Liver (tissue), 9 donors: ENCODE measurements around the gene CYP4V2. TPM values are rescaled to one million over a fixed set of nuclear protein-coding genes. Genes with fewer than 3 reads are reported as not detected.

Experiments used
- DNase-seq: peaks from one replicate; pipeline ENCODE4 v3.0.0-alpha.2; 2017; ENCODE audit warnings: low spot score
- H3K27ac ChIP-seq, 2 donors: one replicate each; pipeline ENCODE4 v1.7.0; 2013; ENCODE audit warnings: inconsistent platforms in 2 of 2, low read length in 2 of 2, control low read depth in 1 of 2, low read depth in 1 of 2, mild to moderate bottlenecking in 1 of 2
- H3K27me3 ChIP-seq, 4 donors: one replicate each; pipeline versions ENCODE4 v1.6.1 to v1.7.0; 2013; ENCODE audit warnings: low read length in 3 of 4, inconsistent platforms in 1 of 4, mild to moderate bottlenecking in 1 of 4, moderate library complexity in 1 of 4; ENCODE audit not compliant: control insufficient read depth in 4 of 4, insufficient read depth in 4 of 4
- H3K36me3 ChIP-seq, 4 donors: one replicate each; pipeline versions ENCODE4 v1.6.1 to v1.7.0; 2013; ENCODE audit warnings: low read length in 3 of 4, mild to moderate bottlenecking in 3 of 4, low read depth in 1 of 4, moderate library complexity in 1 of 4; ENCODE audit not compliant: control insufficient read depth in 4 of 4, insufficient read depth in 3 of 4
- H3K4me1 ChIP-seq, 4 donors: one replicate each; pipeline versions ENCODE4 v1.6.1 to v1.7.0; 2013; ENCODE audit warnings: low read length in 3 of 4, mild to moderate bottlenecking in 3 of 4, moderate library complexity in 1 of 4; ENCODE audit not compliant: control insufficient read depth in 4 of 4, insufficient read depth in 4 of 4
- H3K4me3 ChIP-seq, 3 donors: one replicate each; pipeline versions ENCODE4 v1.6.1 to v1.7.0; 2013; ENCODE audit warnings: low read length in 3 of 3, control low read depth in 1 of 3, low read depth in 1 of 3, mild to moderate bottlenecking in 1 of 3
- H3K9ac ChIP-seq, 2 donors: one replicate each; pipeline ENCODE4 v1.7.0; 2013; ENCODE audit warnings: low read length in 2 of 2, mild to moderate bottlenecking in 2 of 2, moderate library complexity in 2 of 2, control low read depth in 1 of 2, low read depth in 1 of 2
- H3K9me3 ChIP-seq, 4 donors: one replicate each; pipeline versions ENCODE4 v1.6.1 to v1.7.0; 2013; ENCODE audit warnings: low read length in 3 of 4; ENCODE audit not compliant: control insufficient read depth in 4 of 4
- ATF3 ChIP-seq: IDR thresholded peaks from 2 replicates; pipeline ENCODE4 v1.6.1; 2016; ENCODE audit warnings: antibody characterized with exemption
- CTCF ChIP-seq: fragments of 150-350 bp; IDR thresholded peaks from 2 replicates; pipeline ENCODE4 v1.5.1; 2017; ENCODE audit warnings: improper control_type of control experiment, low read depth, low read length; ENCODE audit not compliant: missing input control
- EGR1 ChIP-seq, 2 donors: IDR thresholded peaks; 2 replicates each; pipeline ENCODE4 v1.6.1; 2016 to 2018; ENCODE audit warnings: antibody characterized with exemption in 2 of 2, low read depth in 2 of 2
- FOXA1 ChIP-seq: IDR thresholded peaks from 2 replicates; pipeline ENCODE4 v1.6.1; 2016; ENCODE audit warnings: antibody characterized with exemption
- FOXA2 ChIP-seq: IDR thresholded peaks from 2 replicates; pipeline ENCODE4 v1.6.1; 2016; ENCODE audit warnings: antibody characterized with exemption
- GABPA ChIP-seq, 2 donors: IDR thresholded peaks in 1 of 2; conservative IDR thresholded peaks in 1 of 2; 2 replicates each; pipeline ENCODE4 v1.6.1; 2016; ENCODE audit warnings: antibody characterized with exemption in 2 of 2, mild to moderate bottlenecking in 1 of 2, moderate library complexity in 1 of 2
- HNF4A ChIP-seq, 2 donors: conservative IDR thresholded peaks; 2 replicates each; pipeline ENCODE4 v1.6.1; 2016; ENCODE audit warnings: antibody characterized with exemption in 2 of 2, mild to moderate bottlenecking in 2 of 2
- HNF4G ChIP-seq: IDR thresholded peaks from 2 replicates; pipeline ENCODE4 v1.6.1; 2016; ENCODE audit warnings: antibody characterized with exemption
- JUND ChIP-seq, 2 donors: IDR thresholded peaks; 2 replicates each; pipeline ENCODE4 v1.6.1; 2016; ENCODE audit warnings: antibody characterized with exemption in 2 of 2
- MAX ChIP-seq: IDR thresholded peaks from 2 replicates; pipeline ENCODE4 v1.6.1; 2016; ENCODE audit warnings: antibody characterized with exemption
- NR2F2 ChIP-seq: IDR thresholded peaks from 2 replicates; pipeline ENCODE4 v1.6.1; 2016; ENCODE audit warnings: antibody characterized with exemption
- RAD21 ChIP-seq, 2 donors: IDR thresholded peaks; 2 replicates each; pipeline ENCODE4 v1.6.1; 2016; ENCODE audit warnings: antibody characterized with exemption in 2 of 2, mild to moderate bottlenecking in 2 of 2
- REST ChIP-seq: IDR thresholded peaks from 2 replicates; pipeline ENCODE4 v1.6.1; 2016; ENCODE audit warnings: antibody characterized with exemption, mild to moderate bottlenecking
- RXRA ChIP-seq, 2 donors: IDR thresholded peaks; 2 replicates each; pipeline ENCODE4 v1.6.1; 2017 to 2018; ENCODE audit warnings: antibody characterized with exemption in 2 of 2, mild to moderate bottlenecking in 1 of 2
- SP1 ChIP-seq: IDR thresholded peaks from 2 replicates; pipeline ENCODE4 v1.6.1; 2018; ENCODE audit warnings: antibody characterized with exemption, mild to moderate bottlenecking
- TAF1 ChIP-seq: conservative IDR thresholded peaks from 2 replicates; pipeline ENCODE4 v1.6.1; 2016; ENCODE audit warnings: antibody characterized with exemption, mild to moderate bottlenecking
- YY1 ChIP-seq: IDR thresholded peaks from 2 replicates; pipeline ENCODE4 v1.6.1; 2016; ENCODE audit warnings: antibody characterized with exemption, mild to moderate bottlenecking
- ZBTB33 ChIP-seq: IDR thresholded peaks from 2 replicates; pipeline ENCODE4 v1.6.1; 2016; ENCODE audit warnings: antibody characterized with exemption
- WGBS: extraction: QIAGEN DNeasy Blood & Tissue Kit; methylation state at CpG from one replicate; pipeline ENCODE4 v1.1.7; 2013; 5-methylcytosine and 5-hydroxymethylcytosine counted together
- polyA plus RNA-seq, 2 donors: library from polyadenylated mRNA; stranded (reverse) in 1 of 2; unstranded in 1 of 2; fragments of 200-250 nt in 1 of 2; fragments of >200 nt in 1 of 2; fragmentation: Nextera tagmentation in 1 of 2; extraction: Ambion mirVana in 1 of 2; gene quantifications; one replicate each; pipeline versions ENCODE4 v1.2.1 to v1.2.3, GENCODE V29; 2013 to 2015
- total RNA-seq, 2 donors: library from RNA; depleted of rRNA; stranded (reverse); fragments of >200 nt; gene quantifications; one replicate each; pipeline ENCODE4 v1.2.3, GENCODE V29; 2014
- donor health status: healthy.
- donor health status: healthy.
- donor health status: healthy.
- donor health status: healthy.
- donor health status: healthy.

The CYP4V2 gene
- total and polyA plus RNA-seq, 4 donors, result 27.9 to 119 (median 35.1) TPM

GRCh38 chr4:186227221-186227620, 35.9 kb downstream of the CYP4V2 start, which contains the start of gene KLKB1:
KLKB1 (plus strand) TSS chr4:186227507; CDS start chr4:186228196, 689 bp downstream.
- WGBS, result 28% methylated on average over 5 of the region's 5 CpGs
- peaks cover 15 to 46% (median 27%) of the 10 kb centered on the region in 4 donors for H3K4me1 ChIP-seq
- no peaks in the 10 kb centered on the region for H3K9me3 ChIP-seq
- peak within 1 kb of the TSS; percentile 83 to 88 for H3K27ac ChIP-seq
- H3K9ac ChIP-seq, result peak within 1 kb of the TSS; percentile 62 to 90
- H3K4me3 ChIP-seq, result peak within 1 kb of the TSS; percentile 33 to 55 (median 50)
- TF ChIP-seq HNF4A (conservative IDR thresholded peaks at IDR 0.05) (peak; percentile 42 to 58), TAF1 (no peak), REST (no peak), EGR1 (IDR thresholded peaks at IDR 0.05; ENCODE audit: low read depth in 2 of 2) (peak in 1 of 2 donors; percentile 19), MAX (peak; percentile 38), ATF3 (peak; percentile 35), JUND (IDR thresholded peaks at IDR 0.05) (peak; percentile 45 to 51), GABPA (IDR thresholded peaks at IDR 0.05 in 1 of 2, conservative IDR thresholded peaks at IDR 0.05 in 1 of 2) (no peak), CTCF (peak; percentile 25), SP1 (peak; percentile 60), FOXA2 (peak; percentile 98), RAD21 (IDR thresholded peaks at IDR 0.05) (peak; percentile 25 to 47), RXRA (IDR thresholded peaks at IDR 0.05) (peak; percentile 33 to 54), FOXA1 (peak; percentile 95), NR2F2 (no peak), YY1 (peak; percentile 80), ZBTB33 (no peak), HNF4G (no peak)
- H3K36me3 ChIP-seq, result peaks cover 0 to 3% (median 0%) of the 10 kb centered on the region in 4 donors
- DNase-seq, result no peak
- no peaks in the 10 kb centered on the region for H3K27me3 ChIP-seq
